GM20431 (cell line): ENCODE data around the gene TPCN2.

Experiments used
- in situ Hi-C: fragments of 300-500 bp; cut with MseI, MboI; formaldehyde crosslinking; loops from one replicate; pipeline ENCODE4 v1.15.0; 2020; ENCODE audit warnings: low sequenced_read_pairs; ENCODE audit not compliant: unreplicated experiment

The TPCN2 gene

DNA sequence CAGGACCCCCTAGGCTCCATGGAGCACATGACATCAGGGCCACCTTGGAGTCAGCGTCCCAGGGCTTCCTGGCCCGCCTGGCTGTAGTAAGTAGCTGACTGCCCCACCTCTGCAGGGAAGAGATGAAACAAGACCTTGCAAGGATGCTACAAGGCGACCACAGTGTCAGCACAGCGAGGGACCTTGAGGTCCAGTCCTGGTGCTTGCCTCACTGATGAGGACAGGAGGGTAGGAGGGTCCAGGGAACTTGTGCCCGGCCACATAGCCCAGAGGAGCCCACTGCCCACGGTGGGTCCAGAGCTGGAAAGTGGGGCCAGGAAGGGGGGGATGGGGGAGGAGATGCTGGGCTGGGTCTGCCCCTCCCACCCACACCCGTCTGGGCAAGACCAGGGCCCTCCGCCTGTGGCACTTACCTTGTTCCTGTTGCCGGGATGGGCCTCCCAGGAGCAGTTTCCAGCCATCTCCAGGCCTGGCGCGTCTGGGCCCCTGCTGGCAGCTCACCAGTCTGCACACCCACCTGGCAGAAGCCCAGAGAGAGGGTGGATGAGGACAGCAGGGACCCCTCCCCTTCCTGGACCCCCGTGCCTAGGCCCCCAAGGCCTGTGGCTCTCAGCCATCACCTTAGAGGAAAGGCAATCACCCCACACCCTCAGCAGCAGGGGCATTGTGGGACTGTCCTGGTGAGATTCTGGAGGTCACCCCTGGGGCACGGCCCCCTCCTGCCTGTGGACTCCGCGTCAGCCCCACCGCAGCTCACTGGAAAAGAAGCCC is 39.1 kb upstream of the TPCN2 start:
- in situ Hi-C loops: no loop called here

DNA sequence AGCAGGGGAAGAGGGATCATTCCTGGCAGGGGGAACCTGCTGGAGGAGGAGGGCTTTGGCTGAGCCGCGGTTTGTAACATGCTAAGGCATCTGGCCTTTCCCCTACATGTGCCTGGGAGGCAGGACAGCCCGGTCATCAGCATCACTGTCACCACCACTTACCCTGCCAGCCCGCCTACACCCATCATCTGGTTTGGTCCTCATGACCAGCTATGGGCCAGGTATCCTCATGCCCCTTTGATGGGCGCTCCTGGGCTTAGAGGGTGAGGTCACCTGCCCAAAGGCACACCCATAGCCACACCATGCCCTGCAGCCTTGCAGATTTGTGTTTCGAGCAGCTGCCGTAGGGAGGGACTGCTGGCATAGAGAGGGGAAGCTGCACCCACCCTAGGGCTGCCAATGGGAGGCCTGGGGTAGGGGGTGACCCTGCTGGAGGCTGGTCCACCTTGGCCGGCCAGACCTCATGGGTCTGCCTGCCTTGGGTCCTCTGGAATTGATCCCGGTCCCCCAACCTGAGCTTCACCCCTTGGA is 38.3 kb upstream of the TPCN2 start:
- in situ Hi-C loops: no loop called here

DNA sequence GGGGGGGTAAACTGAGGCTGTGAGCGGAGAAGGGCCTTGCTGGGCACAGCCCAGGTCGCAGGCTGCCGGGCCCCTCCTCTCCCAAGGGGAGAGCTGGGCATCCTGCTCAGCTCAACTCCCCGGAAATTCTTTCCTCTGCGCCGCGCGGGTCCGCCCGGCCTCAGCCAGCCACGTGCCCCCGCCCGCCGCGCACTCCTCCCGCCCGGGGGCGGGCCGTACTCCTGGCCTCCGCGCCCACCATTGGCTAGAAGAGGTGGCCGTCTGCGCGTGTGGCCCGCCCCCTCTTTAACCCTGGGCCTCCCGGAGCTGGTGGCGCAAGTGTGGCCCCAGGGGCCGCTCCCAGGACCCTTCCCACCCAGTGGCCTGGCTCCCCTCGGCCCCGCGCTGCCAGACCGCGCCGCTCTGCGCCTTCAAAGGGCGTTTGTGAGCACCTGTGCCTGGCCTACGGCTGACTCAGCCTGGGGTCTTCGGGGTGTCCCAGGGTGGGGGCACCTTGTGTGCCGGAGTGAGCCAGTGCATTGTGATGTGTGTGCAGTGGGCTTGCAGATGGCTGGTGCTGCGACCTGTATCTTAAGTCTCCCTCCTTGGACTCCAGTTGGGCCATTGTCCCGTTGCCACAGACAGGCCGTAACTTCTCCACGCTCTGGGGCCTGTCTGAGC is 37.6 kb upstream of the TPCN2 start:
- in situ Hi-C loops: no loop called here

DNA sequence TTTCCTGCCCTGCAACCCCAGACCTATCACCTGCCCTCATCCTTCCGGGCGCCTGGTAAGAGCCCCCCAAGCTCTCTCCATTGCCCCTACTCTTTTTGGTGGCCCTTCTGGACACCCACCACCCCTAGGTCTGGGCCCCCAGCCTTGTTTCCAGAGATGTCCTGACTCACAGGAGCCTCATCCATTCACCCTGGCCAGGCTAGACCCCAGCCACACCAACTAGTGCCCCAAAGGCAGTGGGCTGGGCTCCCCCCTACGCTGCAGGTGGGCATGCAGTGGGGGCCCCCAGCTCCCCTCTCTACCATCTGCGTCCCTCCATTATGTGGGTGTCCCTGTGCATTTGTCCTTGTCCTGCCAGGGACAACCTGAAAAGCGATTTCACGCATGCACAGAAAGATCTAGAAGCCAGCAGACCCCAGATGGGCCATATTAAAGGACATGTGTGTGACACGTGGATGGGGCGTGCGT is 37.1 kb upstream of the TPCN2 start:
- in situ Hi-C loops: no loop called here

DNA sequence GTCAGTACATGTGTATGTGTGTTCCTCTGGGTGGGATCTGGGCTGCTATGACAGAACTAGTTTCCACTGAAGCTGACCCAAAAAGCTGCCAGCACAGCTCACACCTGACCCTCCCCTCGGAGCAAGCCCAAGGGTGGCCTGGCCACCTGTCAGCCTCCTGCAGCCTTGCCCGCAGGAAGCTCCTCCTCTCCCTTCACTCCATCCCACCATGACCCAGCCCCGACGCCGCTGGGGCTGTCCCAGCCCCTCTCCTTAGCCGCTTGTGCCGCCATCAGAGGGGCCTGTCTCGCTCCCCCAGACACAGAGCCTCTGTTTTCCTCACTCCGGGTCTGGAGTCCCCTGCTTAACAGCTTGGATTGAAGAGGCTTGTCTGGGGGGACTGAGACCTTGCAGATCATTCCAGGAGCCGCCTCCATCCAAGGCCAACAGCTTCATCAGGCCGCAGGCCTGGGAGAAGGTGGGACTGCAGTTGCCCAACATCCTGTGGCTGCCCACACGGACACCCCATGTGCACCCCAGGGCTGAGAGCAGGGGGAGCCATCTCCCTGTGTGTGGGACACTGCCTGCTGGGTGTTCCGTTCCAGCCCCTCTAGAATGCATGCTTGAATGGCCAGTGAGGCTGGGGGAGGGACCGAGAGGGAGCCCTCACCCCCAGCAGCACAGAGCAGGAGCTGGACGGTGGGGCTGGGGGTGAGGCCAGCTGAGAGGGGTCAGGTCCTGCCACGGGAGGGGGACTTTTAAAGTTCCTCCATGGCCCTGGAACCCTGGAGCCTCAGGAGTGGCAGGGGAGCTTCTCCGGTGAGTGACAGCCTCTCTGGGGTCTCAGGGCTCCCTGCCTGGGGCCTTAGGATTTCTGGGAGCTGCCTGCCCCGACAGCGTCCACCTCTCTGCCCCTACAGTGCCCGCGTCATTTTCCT is 36.4 kb upstream of the TPCN2 start:
- in situ Hi-C loops: no loop called here

DNA sequence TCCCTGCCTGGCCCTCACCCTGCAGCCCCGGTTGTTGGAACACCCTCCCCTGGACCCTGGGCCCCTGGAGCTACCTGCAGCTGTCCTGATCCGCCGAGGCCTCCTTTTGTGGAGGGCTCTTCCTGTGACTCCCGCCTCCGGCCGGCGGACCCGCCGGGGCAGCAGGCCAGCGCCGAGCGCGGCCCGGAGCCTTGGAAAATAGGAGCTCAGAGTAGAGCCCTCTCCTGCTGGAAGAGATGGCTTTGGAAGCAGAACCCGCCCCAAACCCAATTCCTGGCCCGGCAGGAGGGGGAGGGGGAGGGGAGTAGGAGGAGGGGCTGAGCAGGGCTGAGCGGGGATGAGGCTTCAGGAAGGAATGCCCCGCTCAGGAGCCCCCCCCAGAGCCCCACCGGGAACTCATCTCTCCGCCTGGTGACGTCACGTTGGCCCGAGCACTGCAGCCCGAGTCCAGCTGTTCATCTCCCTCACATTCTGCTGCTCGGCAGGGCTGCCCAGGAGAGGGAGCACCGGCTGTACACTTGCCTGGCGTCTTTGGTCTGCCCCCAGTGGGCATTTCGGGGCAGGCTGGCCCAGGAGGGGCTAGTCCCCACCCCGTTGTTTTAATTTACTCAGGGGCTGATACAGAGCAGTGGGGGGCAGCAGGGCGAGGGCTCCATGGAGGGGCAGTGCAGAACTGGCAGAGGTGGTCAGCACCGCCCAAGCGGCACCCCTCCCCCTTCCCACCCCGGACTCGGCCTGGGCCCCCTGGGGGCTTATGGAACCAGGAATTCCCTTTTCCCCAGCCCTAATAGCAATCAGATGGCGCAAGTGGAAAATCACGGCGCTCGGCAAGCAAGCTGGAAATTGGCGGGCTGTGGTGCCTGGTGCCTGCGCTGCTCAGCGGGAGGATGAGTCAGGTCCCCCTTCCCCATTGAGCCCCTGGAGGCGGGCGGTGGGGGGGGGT is 35.5 kb upstream of the TPCN2 start, which contains the start of gene MRGPRF:
TSS of gene MRGPRF (minus strand) at position 238 of the 943 bp plus-strand sequence. CDS start 3,345 bp downstream, outside the sequence.
- in situ Hi-C loops: no loop called here

DNA sequence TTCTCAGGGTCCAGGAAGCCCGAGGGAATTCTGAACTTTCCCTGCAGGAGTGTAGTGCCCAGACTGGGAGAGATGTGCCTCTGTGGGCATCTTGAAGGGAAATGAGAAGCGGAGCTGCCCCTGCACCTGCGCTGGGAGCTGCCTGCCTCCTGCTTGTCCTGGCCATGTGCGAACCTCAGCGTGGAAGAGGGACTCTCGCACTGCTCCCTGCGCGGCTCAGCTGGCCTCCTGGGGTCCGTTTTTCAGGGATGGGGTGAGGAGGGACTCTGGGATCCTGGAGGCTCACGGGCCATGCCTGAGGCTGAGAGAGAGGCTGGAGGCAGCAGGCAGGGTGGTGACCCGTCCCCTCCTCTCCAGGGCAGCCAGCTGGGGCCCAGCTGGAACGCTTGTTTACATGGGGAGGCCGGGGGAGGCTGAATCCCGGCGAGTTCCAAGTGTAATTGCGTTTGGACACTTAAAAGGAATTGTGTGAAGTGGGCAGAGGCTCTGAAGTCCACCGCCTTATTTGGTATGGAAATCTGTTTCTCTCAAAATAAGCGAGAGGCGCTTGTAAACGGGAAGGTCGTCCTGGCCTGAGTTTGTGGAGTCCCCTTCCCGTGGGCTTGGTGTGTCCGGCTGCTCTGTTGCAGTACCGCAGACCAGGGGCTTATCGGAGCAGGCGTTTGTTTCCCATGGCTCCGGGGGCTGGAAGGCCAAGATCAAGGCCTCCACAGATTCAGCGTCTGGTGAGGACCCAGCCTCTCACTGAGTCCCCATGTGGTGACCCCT is 34.5 kb upstream of the TPCN2 start:
- in situ Hi-C loops: no loop called here

DNA sequence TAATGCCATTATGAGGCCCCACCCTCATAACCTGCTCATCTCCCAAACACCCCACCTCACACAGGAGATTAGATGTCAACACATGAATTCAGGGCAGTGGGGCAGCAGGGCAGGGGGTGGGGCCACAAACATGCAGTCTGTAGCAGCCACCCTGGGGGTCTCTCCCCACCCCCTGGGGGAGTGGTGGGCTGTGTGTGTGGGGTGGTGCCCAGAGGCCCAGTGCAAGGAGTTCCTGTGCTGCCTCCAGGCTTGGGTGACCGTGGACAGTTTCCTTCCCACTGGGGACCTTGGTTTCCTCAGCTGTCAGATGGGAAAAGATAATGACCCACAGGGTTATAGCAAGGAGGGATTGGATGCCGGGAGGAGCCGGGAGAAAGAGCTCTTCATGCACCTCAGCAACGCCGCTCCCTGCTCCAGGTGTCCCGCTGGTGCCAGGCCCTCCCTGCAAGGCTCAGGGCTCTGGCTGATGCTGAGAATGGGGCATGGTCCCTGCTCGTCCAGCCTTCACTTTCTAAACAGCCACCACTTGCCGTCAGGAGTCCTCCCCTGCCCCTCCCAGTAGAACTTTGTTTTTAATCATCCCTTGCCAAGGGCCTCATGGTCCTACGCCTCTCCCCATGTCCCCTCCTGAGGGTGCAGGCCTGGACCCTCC is 33.7 kb upstream of the TPCN2 start:
- in situ Hi-C loops: no loop called here

DNA sequence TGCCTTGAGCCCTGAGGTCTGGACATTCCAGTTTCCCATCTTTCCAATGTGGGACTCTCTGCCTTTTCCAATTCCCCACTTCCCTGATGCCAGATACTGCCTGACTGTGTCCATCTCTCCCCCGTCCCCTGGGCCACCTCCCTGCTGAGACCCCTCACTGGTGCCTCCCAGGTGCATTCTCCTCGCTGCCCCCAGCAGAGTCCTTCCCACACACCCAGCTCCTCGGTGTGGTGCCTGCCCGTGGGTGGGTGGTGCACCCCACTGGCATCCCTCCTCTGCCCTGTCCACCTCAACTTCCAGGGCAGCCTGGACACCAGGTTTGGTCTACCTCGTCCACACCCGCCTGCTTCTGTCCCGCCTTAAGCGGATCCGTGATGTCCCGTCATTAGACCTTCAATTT is 30.8 kb upstream of the TPCN2 start:
- in situ Hi-C loops: no loop called here

DNA sequence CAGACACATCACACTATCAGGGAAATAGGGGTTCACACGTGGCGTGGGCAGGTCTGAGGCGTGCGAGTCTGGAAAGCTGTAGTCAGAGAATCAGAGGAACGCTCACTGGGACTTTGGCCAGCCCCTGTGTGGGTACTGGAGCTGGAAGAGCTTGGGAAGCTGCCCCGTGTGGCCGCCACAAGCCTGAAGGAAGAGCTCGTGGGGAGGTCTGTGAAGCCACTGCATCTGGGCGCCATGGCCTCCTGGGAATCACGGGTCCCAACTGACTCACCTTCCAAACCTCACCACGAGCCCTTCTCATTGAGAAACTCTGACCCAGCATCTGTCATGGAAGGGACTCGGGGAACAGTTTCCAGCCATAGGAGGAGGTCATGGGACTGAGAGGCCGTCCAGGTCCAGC is 29.8 kb upstream of the TPCN2 start:
- in situ Hi-C loops: no loop called here

DNA sequence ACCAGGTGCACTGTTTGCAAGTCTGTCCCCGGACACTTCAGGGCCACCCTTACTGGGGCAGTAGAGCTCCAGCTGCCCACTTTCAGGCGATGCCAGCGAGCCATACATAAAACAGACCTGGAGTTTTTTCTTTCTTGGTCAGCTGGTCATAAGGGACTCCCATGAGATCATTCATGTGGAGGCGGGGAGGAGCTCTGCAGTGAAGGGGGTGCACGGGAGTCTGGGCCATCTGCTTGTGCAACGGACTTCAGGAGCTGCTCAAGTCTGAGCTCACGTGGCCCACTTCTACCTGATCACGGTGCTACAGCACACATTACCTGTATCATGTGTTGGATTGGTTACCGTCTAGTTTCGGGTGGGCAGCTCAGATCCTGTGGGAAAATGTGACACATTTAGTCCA is 26.5 kb upstream of the TPCN2 start:
- in situ Hi-C loops: no loop called here

DNA sequence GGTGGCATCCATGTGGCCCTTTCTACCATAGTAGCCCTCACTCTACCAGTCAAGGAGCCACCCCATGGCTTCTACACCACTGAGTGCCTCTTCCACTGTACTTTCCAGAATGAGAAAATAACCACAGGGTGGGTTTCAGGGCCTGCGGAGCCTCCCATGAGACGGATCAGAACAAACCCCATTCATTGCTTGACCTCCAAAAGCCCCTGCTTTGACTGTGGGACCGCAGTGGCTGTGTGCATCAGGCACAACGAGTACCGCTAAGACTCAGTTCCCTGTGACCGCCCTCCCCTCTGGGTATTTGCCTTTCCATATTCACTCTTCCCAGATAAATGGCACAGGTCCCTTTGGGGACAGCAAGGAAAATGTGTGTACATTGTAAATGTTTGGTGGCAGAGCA is 24.2 kb upstream of the TPCN2 start:
- in situ Hi-C loops: no loop called here

DNA sequence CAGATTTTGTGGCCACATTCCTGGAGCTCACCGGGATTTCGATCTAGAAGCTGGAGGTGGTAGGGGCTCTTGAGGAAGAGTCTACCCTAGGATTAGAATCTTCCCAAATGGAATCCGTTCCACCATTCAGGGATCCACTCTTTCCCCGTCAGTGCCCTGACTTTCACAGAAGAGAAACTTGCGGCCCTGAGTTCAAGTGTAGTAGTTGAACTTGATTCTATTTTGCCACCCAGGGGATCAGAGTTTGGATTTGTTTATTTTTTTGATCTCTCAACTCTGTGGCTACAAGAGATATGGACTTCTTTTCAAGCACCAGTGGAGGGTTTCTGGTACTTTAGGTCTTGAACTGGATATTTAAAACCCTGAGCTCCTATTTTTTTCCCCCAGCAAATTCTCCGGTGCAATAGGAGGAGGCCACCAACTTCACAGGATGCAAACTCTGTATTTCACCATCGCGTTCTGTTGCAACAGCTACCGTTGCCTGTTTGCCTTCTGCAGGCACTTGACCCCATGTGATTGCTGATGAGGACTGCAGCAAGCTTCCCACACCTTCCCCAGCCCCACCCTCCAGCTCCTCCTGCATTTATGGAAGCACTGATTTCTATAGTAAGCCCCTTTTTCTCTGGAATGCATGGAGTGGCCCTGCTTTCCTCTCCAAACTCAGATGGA is 20.9 kb upstream of the TPCN2 start:
- in situ Hi-C loops: no loop called here

DNA sequence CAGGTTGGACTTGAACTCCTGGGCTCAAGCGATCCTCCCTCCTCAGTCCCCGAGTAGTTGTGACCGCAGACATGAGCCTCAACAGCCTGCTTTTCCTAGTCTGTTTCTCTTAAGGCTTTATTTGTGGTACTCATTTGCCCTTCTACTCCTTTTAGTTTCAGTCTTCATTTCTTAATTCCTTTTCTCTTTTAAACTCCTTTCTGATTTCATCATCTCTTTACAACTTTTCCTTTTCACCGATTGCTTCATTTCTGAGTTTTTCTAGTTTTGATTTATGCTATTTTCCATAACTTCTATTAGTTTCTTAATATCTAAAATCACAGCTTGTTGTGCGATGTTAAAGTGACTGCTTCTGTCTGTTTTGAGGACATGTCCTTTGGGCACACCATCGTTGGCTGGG is 18.4 kb upstream of the TPCN2 start:
- in situ Hi-C loops: no loop called here

DNA sequence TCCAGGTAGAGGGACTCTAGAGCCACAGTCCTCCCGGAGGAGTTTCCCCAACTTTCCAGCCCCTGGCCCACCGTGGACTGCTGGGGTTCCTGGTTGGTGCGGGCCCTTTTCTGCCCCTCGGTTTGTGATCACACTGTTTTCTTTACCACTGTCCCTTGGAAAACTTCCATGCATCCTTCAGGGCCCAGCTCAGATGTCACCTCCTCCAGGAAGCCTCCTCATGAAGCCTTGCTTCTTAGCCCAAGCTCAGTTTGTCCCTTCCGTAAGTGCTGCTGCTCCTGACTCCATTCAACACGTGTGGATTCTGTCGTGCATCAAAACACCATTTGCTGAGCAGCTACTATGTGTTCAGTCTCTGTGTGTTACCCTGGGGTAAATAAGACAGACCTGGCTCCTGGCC is 15.9 kb upstream of the TPCN2 start:
- in situ Hi-C loops: no loop called here

DNA sequence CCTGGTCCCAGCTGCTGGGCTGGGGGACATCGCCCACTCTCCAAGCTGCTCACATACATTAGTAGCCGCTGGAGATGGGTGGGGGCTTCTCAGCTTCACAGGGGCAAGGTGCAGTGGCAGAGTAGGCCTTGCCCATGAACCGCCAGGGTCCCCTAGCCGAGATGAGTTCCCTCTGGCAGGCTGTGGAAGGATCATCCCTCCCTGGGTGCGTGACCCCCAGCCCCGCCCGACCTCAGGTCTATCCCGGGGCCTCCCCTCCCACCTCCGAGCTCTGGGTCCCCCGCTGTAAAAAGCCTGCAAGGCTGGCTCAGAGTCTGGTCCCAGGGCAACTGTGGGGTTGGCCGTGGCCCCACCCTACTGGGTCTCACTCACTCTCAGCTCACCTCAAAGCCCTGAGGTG is 15.3 kb upstream of the TPCN2 start:
- in situ Hi-C loops: no loop called here

DNA sequence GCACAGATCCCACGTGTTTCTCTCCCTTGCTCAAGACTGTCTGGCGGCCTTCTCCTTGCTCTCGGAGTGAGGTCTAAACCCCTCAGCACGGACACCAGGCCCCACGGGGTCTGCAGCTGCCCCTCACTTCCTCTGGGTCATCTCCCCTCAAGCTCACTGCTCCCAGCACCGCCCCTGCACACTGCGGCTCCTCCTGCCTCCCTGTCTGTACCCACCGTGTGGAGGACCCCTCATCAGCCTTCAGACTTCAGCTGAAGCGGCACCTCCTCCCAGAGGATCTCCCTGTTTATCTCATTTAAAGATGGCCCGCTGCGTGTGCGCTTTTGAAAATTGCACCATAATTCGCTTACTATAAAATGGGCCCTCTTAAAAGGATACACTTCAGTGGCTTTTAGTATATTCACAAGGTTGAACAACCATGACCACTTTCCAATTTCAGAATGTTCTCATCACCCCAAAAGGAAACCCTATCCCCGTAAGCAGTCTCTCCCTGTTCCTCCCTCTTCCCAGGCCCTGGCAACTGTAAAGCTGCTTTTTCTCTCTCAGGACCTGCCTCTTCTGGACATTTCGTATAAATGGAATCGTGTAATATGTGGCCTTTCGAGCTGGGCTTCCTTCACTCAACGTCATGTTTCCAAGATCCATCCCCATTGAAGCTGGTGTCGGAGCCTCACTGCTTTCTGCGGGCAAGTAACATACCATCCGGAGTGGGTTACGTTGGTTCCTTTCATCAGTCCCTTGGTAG is 14.4 kb upstream of the TPCN2 start:
- in situ Hi-C loops: no loop called here
